IPS DF 19.7 (cell line): ENCODE measurements around the gene TPH2.

Experiments
- DNase-seq: peaks from one replicate; pipeline ENCODE4 v3.0.0-alpha.2; 2013; ENCODE audit warnings: low read depth, low spot score

TPH2 gene

DNA sequence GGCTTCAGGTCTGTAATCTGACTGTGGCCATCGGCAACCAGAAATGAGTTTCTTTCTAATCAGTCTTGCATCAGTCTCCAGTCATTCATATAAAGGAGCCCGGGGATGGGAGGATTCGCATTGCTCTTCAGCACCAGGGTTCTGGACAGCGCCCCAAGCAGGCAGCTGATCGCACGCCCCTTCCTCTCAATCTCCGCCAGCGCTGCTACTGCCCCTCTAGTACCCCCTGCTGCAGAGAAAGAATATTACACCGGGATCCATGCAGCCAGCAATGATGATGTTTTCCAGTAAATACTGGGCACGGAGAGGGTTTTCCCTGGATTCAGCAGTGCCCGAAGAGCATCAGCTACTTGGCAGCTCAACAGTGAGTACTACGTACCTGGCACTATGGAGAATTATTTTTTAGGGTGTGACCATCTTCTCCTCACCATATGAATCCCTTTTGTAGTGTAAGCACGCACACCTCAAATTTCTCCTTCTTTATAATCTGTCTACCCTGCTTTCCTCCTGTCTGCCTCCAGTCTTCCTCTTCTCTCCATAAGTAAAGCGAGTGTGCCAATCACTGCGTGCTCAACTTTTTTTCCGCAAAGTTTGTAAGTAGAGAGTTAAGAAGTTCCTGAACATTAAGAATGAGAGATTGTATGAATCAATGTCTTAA lies at the start of gene TPH2:
TSS of gene TPH2 (plus strand) at position 118 of the 658 bp plus-strand sequence. CDS start at position 260, 142 bp downstream.
- DNase-seq = peak; percentile 60

DNA sequence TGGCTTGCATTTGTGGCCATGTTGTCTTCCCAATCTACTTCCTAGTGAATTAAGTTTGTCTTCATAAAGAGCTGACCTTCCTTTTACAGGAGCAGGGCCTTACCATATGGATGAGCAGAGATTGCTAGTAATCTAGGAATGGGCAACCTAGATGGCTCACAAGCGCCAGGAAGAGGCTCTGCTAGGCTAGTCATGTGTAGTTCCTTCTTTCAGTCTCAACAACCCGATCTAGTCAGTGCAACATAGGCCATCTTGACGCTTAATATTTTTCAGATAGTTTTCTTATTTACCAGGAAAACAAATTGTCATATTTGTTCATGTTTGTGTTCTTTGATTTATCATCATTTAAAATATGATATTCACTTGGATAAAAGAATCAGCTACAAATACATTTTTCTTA lies 48.2 kb upstream of the TPH2 start:
- no peak for DNase-seq

DNA sequence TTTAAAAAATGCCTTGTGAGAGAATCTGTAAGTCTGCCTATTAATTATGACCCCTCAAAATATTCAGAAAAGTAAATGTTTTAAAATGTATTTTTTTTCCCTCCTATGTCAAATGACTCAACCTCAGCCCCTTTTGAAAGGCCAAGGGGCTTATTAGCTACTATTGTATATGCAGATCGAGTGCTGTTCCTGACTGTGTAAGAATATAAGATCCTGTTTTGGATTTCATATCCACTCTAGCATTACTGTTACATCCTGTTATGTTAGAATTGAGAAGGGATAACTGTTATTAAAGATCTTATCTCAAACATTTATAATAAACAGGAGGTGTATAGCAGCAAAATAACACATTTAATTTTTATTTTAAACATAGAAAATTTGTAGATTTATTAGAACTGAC lies 46.6 kb upstream of the TPH2 start:
- no peak for DNase-seq

DNA sequence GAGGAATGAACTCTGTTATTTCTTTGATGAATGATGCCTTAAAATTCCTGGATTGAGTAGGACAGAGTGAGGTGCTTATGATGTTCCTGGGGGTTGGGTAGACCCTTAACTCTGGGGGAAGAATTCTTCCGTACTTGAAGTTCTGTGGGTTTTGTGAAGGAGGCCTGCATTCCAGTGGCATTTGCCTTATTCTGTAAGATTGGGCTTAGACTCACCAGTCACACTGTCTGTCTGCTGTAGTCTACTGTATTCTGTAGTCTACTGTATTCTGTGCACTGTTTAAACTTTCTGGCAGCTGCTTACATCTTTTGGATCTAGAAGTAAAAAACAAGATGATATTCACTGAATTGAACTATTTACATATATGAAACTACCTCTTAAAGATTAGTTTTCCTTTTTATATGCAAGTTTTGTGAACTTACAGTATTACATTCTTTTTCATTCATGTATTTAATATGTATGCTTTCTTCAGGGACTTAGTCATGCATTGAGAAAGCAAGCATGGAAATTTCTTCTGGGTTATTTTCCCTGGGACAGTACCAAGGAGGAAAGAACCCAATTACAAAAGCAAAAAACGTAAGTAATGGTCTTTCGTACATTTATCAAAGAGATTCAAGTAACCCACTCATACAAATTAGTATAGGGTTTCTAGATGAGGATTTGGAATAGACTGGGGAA lies 42.3 kb upstream of the TPH2 start:
- DNase-seq = no peak

DNA sequence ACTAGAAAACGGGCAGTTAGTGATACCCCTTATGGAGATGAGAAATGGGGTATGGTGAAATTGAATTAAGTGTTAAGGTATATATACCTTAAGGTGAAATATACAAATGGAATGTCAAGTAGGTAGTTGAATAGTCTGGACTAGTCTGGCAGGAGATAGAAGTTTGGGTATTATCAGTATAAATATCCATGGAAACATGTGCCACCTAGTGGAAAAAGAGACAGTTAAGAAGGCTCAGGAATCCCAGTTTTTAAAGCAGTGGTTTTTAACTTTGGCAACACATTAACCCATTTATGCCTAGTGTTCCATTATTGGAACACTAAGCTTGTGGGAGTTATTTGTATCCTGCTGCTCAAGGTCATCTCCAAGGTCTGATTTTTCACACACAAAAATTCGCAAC lies 38.6 kb upstream of the TPH2 start:
- DNase-seq = no peak

DNA sequence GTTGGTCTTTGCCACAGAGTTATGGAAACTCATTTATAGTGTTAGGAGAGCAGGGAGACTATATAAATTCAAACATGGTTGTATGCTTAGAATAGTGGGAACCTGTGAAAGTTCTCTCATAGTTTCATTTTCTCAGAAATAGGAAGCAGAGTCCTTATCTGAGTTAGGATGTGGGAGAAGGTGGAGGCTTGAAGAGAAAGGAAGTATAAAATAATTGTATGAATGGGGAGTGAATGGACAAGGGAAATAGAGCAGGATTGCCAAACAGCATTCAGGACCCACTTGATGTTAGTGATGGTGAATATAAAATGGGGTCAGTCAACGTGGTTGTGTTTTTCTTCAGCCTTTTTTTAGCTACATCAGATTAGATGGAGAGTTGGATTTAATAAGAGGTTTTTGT lies 34.0 kb upstream of the TPH2 start:
- no peak for DNase-seq

DNA sequence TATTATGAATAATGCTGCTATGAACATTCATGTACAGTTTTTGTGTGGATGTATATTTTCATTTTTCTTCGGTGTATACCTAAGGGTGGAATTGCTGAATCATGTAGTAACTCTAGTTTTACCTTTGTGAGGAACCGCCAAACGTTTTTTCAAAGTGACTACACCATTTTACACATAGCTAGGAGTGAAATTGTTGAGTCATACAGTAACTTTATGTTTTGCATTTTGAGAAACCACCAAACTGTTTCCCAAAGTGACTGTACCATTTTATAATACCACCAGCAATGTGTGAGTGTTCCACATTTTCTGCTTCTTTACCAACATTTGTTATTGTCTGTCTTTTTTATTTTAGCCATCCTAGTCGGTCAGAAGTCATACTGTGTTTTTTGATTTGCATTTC lies 3.1 kb upstream of the TPH2 start:
- no peak for DNase-seq

DNA sequence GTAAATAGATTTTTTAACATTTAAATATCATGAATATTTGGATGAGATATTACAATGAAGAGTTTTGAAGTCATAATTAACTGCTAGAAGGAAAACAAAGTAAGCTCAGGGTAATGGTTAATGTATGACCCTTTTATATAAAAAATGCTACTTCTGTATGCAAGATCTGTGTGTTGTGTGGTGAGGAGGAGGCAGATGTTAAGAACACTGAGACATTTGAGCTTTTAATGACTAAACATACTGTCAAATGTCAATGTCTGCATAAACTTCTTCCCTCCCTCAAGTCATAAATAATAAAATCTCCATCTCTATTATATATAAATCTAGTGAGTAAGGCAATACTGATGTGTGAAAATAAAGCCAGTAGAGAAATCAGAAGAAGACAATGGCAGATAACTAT lies 1.4 kb downstream of the TPH2 start:
- DNase-seq = no peak

DNA sequence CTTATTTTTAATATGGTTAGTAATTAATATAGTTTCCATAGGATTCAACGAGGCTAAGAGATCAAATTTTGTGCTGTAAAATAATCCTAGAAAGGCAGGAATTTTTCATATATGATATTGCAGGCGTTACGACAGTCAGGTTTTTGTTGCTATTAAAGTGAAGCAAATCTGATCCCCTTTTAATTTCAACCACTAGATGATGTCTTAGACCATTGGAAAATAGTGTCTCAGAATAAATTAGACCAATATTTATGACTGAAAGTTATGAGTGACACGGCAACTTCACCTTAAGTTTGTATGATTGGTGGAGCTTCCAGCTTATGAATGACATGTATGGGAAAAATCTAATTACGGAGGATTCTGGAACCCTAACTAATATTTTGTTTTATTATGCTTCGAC lies 2.5 kb downstream of the TPH2 start:
- no peak for DNase-seq

DNA sequence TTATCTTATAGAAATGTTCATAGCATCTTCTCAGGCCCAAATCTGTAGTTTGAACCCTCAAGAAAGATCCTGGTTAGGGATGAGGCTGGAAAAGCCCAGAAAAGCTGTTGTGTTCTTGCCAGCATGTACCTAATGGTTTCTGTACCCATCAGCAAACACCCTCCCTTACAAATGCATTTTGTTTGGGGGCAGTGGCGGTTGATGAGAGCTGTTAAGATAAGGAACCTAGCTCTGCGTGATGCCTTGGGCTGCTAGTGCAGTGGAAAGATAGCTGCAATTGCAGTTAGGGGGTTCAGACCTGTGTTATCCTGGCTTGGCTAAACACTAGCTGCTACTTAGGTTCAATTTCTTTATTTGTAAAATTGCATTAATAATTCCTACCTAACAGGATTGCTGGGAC lies 3.6 kb downstream of the TPH2 start:
- DNase-seq = no peak

DNA sequence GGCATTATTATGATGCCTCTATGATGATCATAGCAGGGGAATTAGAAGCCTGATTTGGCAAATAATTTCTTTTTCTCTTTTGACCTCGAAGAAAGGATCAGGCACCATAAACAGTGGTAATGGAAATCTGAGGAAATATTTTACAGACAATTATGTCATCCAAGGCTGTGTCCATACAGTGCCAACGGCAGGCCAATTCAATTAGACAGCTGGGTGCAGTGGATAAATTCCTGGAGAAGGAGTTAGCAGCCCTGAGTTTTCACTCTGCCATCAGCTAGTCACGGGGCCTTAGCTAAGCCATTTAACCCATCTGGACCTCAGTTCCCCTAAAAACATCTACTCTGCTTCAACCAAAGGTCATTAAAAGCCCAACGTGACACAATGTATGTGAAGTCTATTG lies 4.1 kb downstream of the TPH2 start:
- DNase-seq = no peak

DNA sequence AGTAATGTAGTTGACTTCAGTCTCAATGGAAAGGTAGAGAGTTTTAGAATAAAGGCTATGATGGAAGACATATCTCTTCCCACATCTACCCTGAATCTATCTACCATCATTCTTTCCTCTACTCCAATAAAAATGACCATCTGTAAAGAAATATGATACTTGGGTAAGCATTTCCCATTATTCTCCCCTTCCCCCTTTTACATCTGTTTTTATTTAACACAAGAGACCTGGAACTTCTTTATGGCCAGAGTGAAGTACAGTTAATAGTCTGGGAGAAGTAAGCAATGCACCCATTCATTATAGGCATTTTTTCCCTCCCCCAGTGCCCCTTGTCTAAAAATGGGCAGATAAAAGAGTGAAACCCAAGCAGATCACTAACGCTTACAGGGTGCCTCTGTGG lies 6.5 kb downstream of the TPH2 start:
- no peak for DNase-seq

DNA sequence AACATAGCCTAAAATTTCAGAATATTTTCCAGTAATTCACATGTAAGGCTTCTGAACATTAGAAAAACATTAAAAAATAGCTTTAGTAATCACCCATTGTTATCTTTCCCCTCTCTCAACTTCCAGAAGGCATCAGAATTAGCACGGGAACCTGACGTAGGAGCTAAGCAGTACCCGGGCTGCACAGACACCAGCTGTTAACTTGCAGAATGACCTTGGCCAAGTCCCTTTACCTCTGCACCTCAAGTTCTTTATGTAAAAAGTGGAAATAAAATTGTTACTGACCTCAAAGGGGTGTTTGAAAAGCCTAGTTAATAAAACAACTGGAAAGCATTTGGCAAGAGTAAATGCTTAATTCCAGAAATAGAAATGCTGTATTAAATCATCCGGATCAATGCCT lies 7.2 kb downstream of the TPH2 start:
- no peak for DNase-seq

DNA sequence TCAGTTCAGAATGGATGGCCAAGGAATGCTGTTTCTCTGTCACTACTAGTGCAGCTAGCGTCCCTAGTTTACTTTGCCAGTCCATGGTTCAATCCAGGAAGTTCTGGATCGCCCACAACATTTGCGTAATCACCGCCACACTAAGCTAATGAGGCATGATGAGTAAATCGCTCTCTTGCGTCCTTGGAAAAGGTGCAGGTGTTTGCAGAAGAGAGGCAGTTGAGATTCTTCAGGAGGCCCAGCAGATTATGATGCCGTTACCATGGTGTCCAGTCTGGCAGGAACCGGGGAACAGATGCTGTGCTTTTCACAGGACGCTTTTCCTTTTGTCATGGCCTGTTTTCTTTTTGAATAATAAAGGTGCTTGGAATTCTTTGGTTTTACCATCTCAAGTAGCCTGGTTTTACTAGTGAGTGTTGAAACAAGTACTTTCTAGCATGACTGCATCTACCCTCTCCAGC lies 9.0 kb downstream of the TPH2 start:
- DNase-seq = peak; percentile 97

DNA sequence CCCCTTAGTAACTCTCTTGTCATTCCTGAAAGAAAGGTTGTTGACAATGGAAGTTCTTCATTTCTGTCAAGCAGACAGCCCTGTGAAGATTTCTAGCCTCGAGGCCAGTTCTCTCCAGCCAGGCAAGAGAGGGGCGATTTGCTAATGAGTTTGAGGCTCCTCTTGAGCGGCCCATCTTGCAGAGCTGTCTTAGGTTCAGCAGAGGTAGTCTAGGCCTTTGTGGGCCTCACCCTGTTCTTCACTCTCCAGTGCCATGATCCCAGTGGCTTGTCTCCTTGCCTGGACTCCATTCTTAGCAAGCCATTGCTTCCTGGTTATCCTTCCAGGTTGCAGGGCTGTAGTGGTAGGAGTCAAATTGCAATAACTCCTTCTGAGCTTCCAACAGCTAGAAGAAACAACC lies 9.7 kb downstream of the TPH2 start:
- DNase-seq = no peak

DNA sequence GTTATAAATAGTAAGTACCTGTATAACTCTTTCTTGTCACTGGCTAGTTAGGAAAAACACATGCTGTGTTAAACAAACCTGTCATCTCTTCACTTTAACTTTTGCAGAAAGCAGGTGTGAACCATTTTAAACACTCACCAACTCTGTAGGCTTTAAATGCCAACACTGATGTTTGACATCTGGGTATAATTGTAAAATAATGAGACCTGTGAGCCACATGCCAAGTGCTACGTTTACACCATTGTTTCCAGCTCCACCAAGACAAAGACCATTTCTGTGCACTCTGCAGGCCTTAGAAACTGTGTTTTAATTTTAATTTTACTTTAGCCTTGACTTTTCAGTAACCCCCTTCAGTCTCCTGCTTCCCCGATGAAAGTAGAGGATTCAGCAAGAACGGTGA lies 11.0 kb downstream of the TPH2 start:
- DNase-seq = no peak

DNA sequence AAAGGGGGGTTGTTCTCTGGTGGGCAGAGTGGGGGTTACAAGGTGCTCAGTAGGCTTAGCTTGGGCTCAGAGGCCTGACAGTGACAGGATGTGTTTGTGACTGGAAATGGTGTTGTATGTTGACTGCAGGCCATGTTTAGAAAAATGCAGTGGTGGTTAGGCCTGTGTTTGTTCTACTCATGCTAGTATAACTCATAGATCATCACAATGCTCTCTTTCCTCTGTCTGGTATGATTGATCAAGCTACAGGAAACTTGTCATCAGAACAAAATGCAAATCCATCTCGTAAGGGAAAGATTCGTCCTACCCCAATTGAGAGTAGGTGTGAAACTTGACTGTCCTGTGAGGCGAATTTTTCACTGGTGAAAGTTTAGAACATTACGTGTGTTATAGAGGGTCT lies 11.8 kb downstream of the TPH2 start:
- DNase-seq = no peak

DNA sequence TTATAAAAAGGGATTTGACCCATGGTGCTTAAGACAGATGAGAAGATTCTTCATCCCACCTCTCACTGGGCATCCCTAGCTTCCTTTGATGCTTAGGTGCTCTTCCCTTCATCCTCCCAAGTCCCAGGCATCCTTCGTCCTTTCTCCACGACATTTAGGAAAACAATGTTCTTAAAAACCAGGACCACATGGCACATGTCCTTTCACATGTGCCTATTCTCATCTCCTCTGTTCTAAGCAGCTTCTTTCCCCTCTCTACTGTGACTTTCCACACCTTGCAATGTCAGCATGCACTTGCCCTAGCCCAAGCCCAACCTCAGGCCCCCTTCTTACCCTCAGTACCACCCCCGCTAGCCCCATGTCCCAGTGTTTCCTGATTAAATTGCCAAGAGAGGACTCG lies 12.2 kb downstream of the TPH2 start:
- DNase-seq = no peak

DNA sequence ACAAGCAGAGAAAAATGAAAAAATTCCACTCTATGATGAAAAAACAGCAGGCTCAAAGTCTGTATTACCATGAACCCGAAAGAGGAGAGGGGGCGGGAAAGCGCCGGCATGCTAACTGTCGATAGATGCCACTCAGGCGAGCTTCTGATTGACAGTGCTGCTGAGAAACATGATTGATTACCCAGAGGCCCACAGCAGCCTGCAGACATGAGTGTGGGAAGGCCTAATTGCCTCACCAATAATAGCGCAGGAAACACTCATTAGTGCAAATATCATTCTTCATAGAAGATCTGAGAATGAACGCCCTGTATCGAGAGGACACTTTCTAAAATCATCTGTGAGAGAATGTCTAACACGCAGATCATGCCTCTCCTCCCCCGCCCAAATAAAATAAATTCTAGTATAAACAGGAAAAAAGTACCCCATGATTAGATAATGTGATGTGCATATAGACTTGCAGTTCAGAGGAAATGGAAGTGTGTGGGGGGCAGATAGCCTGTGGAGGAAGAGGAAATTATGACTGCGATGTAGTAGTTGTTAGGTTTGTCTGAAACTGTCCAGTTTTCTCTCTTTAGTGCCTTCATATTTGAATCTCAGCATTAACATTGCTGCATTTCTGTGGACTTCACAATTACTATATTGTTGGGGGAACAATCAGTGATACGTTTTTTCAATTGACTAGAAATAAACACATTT lies 15.6 kb downstream of the TPH2 start:
- DNase-seq = no peak

DNA sequence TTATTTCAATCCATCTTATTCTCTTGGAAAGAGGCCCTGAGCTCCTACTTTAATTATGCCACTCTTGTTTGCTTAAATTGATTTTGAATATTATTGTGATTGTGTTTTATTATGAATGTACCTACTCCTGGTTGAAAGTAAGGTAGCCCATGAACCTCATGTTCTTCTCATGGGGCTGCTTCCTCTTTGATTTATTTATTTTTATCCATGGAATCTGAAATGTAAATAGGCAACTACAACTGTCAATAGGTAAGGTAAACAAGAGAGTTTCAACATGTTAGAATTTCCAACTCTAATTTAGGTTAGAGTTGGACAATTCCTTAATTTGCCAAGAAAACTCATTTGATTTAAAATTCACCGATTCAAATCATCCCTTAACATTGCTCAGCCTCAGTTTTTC lies 16.2 kb downstream of the TPH2 start:
- DNase-seq = no peak

DNA sequence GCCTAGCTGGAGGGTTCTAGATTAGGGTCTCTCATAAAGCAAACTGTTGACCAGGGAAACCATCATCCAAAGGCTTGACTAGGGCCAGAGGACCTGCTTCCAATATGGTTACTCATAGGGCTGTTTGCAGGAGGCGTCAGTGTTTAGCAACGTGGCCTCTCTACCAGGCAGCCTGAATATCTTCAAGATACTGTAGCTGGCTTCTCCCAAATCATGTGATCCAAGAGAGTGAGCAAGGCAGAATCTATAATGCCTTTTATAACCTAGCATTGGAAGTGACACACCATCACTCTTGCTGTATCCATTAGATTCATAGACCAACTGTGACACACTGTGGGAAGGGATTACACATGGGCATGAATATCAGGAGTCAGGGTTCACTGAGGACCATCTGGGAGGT lies 17.3 kb downstream of the TPH2 start:
- no peak for DNase-seq

DNA sequence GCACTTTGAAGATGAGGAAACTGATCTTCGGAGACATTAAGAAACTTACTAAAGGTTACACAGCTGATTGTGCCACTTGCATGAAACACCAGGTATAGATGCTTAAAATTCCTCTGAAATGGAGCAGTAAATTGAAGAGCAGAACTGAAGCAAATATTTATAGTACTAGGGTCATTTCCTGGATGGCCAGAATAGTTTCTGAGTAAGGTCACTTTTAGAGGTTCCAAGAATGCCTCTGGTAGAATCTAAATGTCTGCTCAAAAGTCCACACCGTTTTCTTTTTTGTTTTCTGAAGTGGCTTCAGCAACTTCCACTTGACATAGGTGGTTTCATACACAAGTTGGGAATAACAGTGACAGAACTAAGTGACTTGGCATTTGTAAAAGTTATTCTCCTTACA lies 19.4 kb downstream of the TPH2 start:
- DNase-seq = no peak

DNA sequence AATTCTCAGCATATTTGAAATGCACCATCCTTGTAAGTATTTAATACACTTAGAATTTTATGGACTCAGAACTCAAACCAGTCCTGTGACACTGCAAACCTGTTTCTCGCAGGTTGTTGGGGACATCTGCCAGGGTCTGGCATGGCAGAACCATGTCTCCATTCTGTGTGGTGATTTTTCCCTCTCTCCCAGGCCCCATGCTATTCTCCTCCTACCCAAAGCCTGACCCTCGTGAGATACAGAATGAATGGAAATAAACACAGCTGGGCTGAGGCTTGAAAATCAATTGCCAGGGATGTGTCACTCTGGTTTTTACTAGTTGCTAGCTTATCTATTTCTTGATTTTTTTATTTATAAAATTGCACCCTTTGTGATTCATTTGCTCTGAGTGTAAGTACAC lies 19.8 kb downstream of the TPH2 start:
- DNase-seq = no peak
